GM18870 (cell line): ENCODE measurements around the gene SEC14L5.
"Not testable (repeated sequence)": the region's sequence is repeated elsewhere in the genome, so short reads cannot be mapped to it uniquely, and the experiment has no call there.

Experiments
- ATAC-seq: cut with Tn5 transposase; IDR thresholded peaks from one replicate; pipeline ENCODE4 v1.9.1; 2021; ENCODE audit warnings: moderate library complexity; ENCODE audit not compliant: unreplicated experiment

SEC14L5 gene

DNA sequence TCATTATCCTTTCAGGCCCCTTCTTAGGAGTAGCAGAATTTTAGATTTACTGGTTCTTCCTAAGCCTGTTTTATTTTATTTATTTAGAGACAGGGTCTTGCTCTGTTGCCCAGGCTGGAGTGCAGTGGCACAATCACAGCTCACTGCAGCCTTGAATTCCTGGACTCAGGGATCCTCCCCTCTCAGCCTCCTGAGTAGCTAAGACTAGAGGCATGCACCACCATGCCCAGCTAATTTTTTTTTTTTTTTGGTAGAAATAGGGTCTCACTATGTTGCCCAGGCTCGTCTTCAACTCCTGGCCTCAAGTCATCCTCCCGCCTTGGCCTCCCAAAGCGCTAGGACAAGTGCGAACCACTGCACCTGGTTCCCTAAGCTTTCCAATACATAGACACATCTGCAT is 28.5 kb upstream of the SEC14L5 start:
- ATAC-seq = not testable (repeated sequence)

DNA sequence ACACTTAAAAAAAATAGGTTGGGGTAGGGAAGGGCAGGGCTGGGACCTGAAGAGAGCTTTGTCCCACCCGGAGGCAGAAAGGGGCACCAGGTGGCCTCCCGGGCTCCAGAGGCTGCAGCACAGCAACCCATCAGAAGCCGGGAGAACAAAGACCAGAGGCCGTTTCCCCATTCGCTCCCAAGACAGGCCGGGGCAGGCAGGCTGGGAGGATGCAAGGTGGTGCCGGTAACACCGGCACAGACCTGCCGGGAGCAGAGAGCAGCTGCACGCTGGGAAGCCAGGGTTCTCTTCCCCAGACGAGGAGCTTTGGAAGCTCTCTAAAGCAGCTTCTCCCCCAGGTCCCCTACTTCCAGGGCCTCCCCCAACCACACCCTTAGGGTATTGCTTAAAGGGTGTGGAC is 26.7 kb upstream of the SEC14L5 start:
- ATAC-seq = no peak

DNA sequence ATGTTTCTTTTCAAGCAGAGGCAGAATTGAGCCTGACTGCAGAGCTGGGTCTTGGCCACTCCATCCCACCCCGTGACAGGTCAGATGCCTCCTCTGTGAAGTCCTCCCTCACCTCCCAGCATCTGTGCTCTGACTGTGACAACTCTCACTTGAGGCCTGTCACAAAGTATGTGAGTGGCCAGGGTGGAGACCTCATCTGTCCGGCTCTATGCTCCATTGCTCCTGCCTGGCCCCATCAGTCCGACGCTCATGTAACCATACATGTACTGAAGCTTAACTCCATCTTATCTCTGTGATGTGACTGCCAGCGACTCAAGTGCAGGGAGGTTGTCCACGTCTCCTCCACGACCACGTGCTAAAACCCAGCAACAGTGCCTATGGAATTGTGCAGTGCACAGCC is 24.7 kb upstream of the SEC14L5 start:
- ATAC-seq = no peak

DNA sequence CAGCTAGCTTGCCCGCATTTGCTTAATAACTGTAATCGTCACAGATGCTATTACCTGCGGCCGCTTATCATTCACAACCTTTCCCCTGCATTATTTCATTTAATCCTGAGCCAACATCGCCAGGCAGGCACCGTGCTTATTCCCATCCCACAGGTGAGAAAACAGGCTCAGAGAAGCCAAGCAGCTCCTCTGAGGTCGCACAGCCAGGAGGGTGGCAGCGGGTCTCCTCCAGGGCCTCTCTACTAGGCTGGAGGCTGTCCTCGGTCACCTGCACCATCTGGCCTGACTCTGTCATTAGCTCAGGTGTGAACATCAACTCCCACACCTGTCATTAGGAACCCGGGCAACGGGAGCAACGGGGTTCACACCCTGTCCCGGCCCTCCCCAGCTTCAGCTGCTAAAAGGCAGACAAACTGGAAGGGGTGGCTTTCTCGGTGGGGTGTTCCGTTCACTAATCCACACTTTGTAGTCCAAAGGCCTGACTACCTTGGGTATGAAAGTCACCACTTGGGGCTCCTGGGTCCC is 24.2 kb upstream of the SEC14L5 start:
- no peak for ATAC-seq

DNA sequence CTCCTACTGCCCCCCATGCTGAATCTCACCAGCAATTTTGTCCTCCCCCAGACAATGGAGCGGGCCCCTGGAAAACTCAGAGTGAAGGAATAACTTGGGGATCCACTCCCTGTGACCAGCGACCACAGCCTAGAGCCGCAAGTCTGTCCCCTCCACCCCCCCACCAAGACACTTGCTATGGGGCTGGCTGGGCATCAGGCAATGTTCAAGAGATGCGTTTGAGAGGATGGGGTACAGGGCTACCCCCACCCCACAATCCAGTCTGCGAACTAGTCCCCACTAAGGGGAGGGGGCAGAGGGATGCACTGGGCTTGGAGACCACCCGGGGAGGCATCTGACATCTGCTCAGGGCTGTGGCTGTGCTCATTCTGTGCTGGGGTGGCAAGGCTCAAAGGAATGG is 23.5 kb upstream of the SEC14L5 start:
- no peak for ATAC-seq

DNA sequence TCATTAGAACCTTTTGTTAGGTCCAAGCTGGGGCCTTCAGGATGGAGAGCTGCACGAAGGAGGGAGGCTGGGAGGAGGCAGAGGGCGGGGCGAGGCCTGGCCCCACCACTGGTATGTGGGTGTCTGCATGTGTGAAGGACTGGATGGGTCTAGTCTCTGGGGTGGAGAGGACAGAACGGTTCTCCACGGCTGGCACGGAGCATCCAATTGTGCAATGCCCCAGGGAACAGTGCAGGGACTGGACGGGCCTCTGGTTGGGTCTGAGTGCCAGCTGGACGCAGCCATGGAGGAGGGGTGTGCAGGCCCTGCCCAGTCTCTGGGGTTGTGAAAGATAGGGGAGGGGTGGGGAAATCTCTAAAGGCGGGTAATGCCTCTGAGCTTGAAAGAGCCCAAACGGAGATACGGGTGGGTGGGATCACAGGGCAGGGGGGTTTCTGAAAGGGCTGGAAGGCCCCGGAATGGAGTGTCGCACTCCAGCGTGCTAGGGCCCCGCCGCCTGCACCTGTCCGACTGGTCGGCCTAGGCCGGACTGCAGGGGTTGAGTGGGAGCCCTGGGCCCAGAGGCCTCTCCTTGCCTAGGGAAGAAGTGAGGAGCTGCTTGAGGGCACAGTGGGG is 22.8 kb upstream of the SEC14L5 start:
- no peak for ATAC-seq

DNA sequence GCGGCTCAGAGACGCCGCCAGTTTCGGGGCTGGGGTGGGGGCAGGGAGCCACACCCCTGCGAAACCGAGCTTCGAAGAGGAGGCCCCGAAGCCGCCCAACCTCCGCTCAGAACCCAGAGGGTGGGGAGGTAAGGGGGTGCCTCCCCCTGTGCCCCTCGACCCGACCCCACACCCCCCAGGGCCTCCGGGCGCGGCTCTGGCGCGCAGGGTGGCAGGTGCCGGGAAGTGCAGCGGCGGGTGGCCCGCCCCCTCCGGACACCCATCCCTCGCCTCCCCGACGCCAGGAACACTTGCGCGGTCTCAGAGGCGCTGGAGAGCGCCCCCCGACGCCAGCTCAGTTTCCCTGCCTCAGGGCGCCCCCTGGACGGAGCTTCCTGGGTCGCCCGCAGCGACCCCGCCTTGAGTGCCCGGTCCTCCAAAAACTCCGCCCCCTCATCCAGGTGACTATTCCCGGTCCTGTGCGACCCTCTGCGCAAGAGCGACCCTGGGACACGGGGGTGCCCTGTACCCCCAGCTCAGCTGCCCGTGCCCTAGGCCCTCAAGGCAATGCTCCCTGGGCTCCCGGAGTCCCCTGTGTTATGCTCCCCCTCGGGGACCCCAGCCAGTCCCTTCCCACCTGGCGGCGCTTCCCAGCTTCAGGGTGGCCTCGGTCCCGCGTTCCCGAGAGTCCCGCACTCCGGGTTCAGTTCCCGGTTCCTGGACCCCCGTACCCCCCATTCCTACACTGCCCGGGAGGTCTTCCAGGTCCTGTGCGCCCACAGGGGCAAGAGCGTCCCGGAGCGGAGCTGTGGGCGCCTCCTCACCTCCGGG is 21.7 kb upstream of the SEC14L5 start:
- ATAC-seq = no peak

DNA sequence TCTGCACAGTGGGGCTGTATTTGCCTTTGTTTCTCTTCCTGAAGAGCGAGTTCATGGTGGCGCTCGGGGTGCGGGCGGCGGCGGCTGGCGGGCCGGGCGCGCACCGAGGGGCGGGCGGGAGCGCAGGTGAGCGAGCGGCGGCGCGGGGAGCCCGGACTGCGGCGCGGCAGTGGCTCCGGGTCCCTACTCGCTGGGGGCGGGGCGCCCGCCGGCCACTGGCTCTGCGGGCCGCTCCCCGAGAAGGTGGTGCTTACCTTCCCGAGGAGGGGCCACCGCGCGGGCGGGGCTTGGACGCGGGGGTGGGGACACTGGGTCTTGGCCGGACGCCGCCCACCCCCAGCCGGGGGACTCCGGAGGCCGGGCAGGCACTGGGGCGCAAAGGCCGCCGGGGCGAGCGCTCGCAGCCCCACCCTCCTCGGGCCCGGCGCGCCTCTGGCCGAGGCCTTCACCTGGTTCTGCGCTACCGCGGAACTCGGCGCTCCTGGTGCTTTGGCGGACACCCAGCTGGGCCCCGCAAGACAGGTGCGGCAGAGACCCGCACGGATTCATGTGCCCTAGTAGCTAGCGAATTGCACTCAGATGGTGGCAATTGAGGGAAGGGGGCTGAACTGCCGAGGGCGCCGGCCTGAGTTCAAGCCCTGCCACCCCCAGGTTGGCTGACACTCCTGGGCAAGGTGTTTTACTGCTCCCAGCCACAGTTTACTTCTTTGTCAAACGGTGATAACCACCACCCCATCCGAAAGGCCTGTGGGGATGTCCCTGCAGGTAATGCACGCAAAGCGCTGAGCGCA is 20.9 kb upstream of the SEC14L5 start, which contains the start of gene PPL:
Gene PPL, minus strand, starts transcription at position 158 of the 791 bp plus-strand sequence. Its CDS starts 103 bp downstream, at position 55.
- no peak for ATAC-seq

DNA sequence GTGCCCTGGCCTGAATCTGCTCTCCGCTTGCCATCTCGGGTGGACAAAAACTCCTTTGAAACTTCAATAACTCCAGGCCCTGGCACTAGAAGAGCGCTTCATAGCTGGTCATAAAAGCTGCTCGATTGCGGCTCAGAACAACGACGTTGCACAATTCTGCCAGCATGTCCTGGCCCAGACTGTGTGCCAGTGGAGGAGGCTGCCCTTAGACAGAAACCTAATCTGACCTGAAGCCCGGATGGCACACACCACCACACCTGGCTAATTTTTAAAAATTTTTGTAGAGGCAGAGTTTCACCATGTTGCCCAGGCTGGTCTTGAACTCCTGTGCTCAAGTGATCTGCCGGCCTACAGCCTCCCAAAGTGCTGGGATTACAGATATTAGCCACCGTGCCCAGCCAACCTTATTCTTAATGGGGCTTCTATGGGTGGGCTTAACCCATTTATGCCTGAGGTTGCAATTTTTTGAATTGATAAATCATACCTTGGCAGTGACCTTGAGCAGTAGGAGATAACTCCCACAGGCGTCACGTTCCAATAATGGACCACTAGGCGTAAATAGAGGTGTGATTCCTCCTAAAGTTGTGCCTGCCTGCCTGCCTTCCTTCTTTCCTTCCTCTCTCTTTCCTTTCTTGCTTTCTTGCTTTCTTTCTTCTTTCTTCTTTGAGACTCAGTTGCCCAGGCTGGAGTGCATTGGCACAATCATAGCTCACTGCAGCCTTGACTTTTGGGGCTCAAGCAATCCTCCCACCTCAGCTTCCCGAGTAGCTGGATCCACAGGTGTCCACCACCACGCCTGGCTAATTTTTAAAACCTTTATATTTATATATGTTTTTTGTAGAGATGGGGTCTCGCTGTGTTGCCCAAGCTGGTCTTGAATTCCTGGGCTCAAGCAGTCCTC is 20.1 kb upstream of the SEC14L5 start:
- no peak for ATAC-seq

DNA sequence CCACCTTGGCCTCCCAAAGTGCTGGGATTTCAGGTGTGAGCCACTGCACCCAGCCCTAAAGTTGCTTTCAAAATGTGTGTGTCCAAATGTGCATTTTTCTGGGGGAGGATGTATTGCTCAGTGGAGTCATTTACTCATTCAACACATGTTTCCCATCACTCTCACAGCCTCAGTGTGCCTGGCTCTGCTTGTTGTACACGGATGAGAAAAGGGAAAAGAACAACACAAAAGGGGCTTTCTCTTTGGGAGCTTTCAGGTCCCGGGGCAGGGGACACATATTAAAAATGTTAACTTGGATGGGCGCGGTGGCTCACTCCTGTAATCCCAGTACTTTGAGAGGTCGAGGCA is 19.5 kb upstream of the SEC14L5 start:
- no peak for ATAC-seq

DNA sequence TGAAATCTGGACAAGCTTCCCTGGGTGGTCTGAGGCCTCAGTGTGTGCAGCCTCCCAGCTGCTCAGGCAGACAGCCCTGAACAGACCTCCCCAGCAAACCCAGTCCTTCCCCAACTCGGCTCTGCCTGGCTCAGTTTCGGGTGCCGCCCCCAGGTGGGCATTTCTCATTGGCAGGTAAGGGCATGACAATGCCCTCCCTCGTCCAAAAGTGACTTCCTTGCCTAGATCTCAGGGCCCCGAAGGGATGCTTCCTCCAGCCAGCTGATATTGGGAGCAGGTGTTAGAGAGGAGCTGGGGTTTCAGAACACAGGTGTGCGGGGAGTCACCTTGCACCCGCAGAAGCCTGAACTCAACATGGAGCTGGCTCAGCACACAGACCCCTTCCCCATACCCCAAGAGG is 17.4 kb upstream of the SEC14L5 start:
- no peak for ATAC-seq

DNA sequence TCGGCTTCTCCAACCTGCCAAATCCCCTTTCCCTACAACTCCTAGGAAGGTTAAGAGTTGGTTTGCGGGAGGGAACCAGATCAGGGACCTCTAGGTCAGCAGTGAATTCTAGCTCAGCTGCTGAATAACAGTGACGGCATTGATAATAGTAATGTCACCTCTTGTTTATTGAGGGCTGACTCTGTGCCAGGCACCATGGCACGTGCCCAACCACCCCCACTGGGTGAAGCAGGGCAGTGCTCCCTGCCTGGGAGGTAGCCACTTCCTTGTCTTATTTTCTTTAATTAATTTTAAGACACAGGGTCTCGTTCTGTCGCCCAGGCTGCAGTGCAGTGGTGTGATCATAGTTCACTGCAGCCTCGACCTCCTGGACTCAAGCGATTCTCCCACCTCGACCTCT is 15.6 kb upstream of the SEC14L5 start:
- ATAC-seq = no peak

DNA sequence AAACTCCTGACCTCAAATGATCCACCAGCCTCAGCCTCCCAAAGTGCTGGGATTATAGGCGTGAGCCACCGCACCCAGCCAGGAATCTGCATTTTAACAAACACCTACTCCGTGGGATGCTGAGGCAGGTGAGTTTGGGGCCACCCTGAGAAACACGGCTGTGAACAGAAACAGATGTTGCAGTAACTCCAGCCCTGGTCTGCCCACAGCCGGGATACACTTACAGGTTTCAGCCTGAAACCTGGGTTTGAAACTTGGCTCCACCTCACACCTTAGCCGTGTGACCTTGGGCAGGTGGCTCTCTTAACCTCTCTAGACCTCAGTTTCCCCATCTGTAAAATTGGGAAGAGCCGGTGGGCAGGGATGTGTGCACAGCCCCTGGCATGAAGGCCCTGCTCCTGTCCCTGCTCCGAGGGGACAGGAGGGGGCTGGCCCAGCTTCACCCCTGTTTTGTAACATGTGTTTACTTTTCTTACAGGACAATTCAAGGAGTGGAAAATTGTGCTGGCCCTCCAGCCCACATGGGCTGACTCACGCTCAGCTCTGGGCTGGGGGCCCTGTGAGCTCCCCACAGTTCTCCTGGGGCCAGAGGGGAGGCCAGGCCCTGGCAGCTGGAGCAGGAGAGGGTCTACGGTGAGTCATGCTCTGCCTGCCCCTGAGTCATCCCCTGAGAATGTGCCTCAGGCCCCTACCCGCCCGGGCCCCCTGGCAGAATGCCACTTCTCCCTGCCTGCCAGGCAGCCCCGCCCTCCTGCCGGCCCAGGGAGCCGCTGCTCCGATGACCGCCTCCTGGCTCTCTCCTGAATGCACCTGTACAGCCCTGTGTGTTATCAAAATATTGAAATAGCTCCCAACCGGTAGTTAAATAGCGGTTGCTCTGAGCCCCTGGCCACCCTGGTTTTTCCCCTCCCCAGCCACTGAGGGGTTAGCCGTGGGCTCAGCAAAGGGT is 13.5 kb upstream of the SEC14L5 start:
- no peak for ATAC-seq

DNA sequence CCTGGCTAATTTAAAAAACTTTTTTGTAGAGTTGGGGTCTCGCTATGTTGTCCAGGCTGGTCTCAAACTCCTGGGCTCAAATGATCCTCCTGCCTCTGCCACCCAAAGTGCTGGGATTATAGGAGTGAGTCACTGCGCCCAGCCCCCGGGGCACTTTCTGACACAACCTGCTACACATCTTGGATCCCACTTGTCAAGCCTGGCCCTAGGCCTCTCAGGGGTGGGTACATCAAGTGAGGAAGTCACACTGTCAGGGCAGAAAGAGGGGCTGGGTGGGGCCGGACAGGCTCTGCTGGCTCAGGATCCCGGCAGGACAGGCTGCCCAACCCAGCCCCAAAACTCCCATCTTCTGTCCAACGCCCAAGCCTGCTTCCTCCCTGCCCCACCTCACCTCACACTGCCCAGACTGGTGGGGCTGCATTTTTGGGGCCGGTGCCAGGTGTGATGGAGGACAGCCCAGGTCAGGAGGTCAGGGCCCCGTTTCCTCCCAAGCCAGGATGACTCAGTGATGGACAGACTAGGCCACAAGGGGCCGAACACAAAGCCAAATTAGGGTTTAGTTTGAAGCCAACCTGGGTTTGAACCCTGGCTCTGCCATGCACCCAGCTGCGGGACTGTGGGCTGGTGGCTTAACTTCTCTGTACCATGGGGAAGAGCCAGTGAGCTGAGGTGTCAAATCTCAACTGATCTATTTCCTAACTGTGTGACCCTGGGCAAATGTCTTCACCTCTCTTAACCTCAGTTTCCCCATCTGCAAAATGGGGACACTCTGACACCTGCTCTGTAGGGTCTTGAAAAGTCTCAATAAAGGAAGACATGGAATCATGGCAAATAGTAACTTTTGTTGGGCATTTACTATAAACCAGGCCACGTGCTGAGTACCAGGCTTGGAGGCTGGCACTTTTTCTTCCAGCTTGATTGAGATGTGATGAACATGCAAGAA is 12.3 kb upstream of the SEC14L5 start:
- no peak for ATAC-seq

DNA sequence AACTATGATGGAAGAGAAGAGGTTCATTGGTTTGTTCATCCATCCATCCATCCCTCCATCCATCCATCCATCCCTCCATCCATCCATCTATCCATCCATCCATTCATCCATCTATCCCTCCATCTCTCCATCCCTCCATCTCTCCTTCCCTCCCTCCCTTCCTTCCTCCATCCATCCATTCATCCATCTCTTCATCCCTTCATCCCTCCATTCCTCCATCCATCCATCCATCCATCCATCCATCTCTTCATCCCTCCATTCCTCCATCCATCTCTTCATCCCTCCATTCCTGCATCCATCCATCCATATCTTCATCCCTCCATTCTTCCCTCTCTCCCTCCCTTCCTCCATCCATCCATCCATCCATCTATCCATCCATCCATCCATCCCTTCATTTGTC is 11.2 kb upstream of the SEC14L5 start:
- ATAC-seq = no peak

DNA sequence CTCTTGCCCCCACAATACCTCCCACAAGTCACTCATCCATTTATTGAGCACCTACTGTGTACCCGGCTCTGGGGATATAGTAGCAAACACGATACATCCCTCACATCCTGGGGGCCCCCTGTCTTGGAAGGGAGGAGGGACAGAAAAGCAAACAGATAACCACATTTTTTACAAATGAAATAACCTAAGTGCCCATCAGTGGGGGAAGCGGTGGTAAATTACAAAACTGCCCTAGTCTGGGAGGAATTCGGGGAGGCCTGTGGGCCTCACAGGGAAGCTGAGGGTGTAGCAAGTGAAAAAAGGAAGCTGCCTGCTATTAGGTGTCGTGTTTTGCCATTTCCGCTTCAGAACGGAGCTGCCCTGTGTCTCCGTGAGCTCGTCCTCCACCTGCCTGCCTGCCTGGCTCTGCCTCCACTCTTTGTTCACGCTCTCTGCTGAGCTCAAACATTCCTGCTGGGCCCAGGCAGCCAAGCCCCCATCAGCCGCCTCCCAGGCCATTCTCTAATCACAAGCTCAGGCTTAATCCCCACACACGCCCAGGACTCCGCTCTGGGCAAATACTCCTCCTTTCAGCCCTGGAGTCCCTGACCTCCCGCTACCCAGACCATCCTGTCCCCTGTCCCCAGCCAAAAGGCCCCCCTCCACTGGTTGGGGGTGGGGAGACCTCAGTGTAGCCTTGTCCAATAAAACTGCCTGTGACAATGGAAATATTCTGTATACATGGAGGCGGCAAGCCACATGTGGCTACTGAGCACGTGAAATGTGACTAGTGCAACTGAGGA is 10.2 kb upstream of the SEC14L5 start:
- no peak for ATAC-seq

DNA sequence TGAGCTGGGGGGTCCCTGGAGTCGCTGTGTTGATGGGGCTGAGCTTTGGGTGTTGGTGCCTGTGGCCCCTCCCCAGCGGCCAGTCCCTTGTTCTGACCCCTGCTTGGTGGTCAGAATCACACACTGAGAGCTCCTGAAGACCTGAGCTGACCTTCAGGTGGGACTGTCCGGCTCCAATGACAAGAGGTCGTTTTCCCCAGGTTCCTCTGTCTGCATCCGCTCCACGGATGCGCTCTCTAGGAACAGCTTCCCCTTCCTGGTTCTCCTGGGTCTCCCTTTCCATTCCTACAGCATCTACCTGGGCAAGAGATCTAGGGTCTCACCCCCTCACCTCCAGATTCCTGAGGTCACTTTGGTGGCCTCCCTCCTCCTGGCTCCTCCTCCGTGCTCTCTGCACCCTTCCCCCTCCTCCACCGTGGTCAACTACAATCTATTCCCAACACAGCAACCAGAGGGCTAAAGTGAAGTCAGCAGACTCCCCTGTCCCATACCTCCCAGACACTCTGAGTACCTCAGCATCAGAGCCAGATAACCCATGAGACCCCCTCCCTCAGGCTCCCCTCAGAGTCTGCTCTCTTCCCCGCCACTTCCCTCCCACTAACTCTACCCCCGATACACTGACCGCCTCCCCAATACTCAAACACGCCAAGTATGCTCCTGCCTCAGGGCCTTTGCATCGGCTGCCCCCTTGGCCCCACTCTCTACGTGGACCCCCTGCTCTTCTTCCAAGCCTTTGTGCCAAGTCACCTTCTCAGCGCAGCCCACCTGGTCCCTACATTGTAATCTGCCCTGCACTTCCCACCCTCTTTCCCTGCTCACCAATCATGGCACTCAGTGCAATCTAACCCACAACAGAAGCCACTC is 9.0 kb upstream of the SEC14L5 start:
- no peak for ATAC-seq
